ENCODE data around the gene ITGB2. TPM values are rescaled to one million over a fixed set of nuclear protein-coding genes. Genes with fewer than 3 reads are reported as not detected.

The ITGB2 gene
- total RNA-seq, 1 experiment from 2014 or later, result 1.5 TPM

GRCh38 chr21:44943686-44944550 lies 23.2 kb upstream of the ITGB2 start (continued):
- no peak for TF ChIP-seq STAT6 (CRISPR knock-in tag; conservative IDR thresholded peaks at IDR 0.05; ENCODE audit: low read depth)
- TF ChIP-seq TP53 (CRISPR knock-in tag; IDR thresholded peaks at IDR 0.05), result no peak
- no peak for TF ChIP-seq ESRRA (CRISPR knock-in tag; IDR thresholded peaks at IDR 0.05; ENCODE audit: borderline replicate concordance)
- no peak for TF ChIP-seq TCF7 (CRISPR knock-in tag; IDR thresholded peaks at IDR 0.05; ENCODE audit: low read depth)
- TF ChIP-seq CREB1 (CRISPR knock-in tag; IDR thresholded peaks at IDR 0.05), result no peak
- no peak for TF ChIP-seq MXD4 (CRISPR knock-in tag; IDR thresholded peaks at IDR 0.05; ENCODE audit: borderline replicate concordance)
- TF ChIP-seq PRDM15 (CRISPR knock-in tag; IDR thresholded peaks at IDR 0.05), result no peak
- TF ChIP-seq HMGXB4 (CRISPR knock-in tag; IDR thresholded peaks at IDR 0.05), result no peak
- TF ChIP-seq ZNF121 (CRISPR knock-in tag; IDR thresholded peaks at IDR 0.05), result no peak
- TF ChIP-seq JAZF1 (CRISPR knock-in tag; IDR thresholded peaks at IDR 0.05), result no peak

- no peaks in the 10 kb centered on the region for H3K9me3 Mint-ChIP-seq
- H3K4me3 Mint-ChIP-seq, result no peak overlapping the region
- ATAC-seq (no peak), DNase-seq (ENCODE audit: low spot score) (no peak)
- peaks cover 29% of the 10 kb centered on the region for H3K36me3 Mint-ChIP-seq
- H3K27me3 Mint-ChIP-seq (ENCODE audit: low read depth), result no peaks in the 10 kb centered on the region
- H3K27ac Mint-ChIP-seq, result no peak overlapping the region; the same call in 1 of the 2 replicates
- ChIA-PET CTCF (interaction anchor here (1.3 kb wide), 1 partner anchor 150 kb away, joined by 3 read pairs; no protein-coding TSS in a partner anchor), POLR2A (no interaction called here)
- H3K4me1 Mint-ChIP-seq, result peaks cover 23% of the 10 kb centered on the region
- TF ChIP-seq ARID4B (CRISPR knock-in tag; IDR thresholded peaks at IDR 0.05; ENCODE audit: borderline replicate concordance) (no peak), RORB (CRISPR knock-in tag; IDR thresholded peaks at IDR 0.05) (no peak)
Measured at GRCh38 chr21:44943005-44943685, 22.4 kb upstream of the ITGB2 start.
